Colon (tissue), 2 donors: ENCODE results near the gene SLCO2A1.

Experiments
- FAIRE-seq: peaks from 2 replicates; lab custom pipeline; 2012; peaks lifted over from hg19 to GRCh38; lab: Jason Lieb, UNC
- donor health status: control.
- donor health status: control.

Gene SLCO2A1

GRCh38 chr3:133882986-133883586 lies 146.6 kb downstream of the SLCO2A1 start:
- FAIRE-seq, result no peak

- FAIRE-seq, result no peak
Measured at GRCh38 chr3:133881939-133882825, 147.5 kb downstream of the SLCO2A1 start.

- no peak for FAIRE-seq
Measured at GRCh38 chr3:133881492-133881891, 148.2 kb downstream of the SLCO2A1 start.

- FAIRE-seq, result no peak
Measured at GRCh38 chr3:133880886-133881455, 148.8 kb downstream of the SLCO2A1 start.

GRCh38 chr3:133880287-133880686 lies 149.4 kb downstream of the SLCO2A1 start:
- FAIRE-seq, result no peak

GRCh38 chr3:133878518-133878917 lies 151.2 kb downstream of the SLCO2A1 start:
- no peak for FAIRE-seq
